ENCODE measurements around the gene VAV3.
"Not testable (repeated sequence)": the region's sequence is repeated elsewhere in the genome, so short reads cannot be mapped to it uniquely, and the experiment has no call there.

The VAV3 gene

GRCh38 chr1:107895403-107896191, 69.4 kb downstream of the VAV3 start:
- in situ Hi-C loops (cut with HindIII; ENCODE audit: low sequenced_read_pairs), result no loop called here

GRCh38 chr1:107894605-107895004, 70.4 kb downstream of the VAV3 start:
- in situ Hi-C loops (cut with HindIII; ENCODE audit: low sequenced_read_pairs), result no loop called here

GRCh38 chr1:107893350-107893749, 71.6 kb downstream of the VAV3 start:
- in situ Hi-C loops (cut with HindIII; ENCODE audit: low sequenced_read_pairs), result not testable (repeated sequence)

DNA sequence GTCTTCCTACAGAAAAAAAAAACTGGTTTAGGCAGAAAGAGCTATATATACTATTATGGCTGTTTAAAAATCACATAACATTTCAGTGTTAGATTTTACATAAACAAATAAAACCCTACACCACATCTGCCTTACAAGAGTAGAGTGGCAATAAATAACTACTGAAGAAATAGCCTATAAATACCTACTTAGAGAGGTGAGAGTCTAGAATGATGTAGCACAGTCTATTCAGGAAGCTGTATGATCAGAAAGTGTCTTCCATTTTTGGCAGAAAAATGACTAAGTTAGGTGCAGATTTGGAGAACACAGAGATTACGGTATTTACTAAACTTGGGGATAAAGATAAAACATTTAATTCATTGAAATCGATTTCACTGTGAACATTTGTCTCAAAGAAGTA, 75.5 kb downstream of the VAV3 start:
- in situ Hi-C loops (cut with HindIII; ENCODE audit: low sequenced_read_pairs), result no loop called here

DNA sequence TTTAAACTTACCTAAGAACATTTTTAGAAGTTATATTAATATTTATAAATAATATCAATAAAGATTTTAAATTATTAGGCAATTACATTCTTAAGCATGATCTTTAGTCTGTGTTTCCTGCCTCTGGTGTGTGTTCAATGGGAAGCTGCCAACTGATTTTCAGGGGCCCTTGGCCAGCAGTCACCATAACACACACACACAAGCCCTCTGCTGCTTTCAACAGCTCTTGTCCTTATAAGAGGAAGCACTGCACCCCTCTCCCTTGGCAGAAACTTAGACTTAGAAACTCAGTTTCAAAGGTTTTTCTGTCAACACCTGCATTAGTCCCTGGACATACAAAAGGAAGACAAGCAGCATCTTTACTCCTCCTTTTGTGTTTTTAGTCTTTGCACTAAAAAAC, 81.4 kb downstream of the VAV3 start:
- in situ Hi-C loops (cut with HindIII; ENCODE audit: low sequenced_read_pairs), result no loop called here

DNA sequence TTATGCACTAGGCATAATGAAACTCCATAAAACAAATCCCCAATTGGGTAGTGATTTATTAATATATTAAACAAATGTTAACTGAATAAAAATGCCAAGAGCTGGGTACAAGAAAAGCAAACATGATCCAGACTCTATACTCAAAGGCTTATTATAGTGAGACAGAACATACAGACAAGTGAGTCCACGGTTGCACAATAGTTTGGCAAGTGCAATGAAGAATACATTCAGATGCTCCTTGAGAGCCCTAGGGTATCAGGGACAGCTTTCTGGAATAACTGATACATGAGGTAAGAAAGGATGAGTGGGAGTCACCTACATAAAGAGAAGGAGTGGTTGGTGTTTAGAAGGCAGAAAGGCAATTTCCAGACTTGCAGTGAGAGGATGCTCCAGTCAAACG, 85.1 kb downstream of the VAV3 start:
- in situ Hi-C loops (cut with HindIII; ENCODE audit: low sequenced_read_pairs), result no loop called here

DNA sequence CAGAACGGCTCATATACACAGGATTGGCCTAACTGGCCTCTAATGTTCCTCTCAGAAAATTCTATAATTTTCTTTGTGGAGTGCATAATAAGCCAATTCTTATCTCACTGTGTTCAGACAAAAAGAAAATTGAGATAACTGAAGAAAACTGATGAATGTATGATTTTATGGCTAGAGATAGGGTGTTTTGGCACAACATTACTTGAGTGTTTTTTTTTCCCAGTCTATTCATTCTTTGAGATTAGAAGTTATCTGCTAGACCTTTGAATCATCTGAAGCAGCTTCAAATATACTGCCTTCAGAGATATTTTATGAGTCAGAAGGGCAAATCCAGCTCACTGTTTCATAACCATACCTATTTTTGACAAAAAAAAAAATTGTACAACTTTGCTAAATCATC, 85.6 kb downstream of the VAV3 start:
- in situ Hi-C loops (cut with HindIII; ENCODE audit: low sequenced_read_pairs), result no loop called here

DNA sequence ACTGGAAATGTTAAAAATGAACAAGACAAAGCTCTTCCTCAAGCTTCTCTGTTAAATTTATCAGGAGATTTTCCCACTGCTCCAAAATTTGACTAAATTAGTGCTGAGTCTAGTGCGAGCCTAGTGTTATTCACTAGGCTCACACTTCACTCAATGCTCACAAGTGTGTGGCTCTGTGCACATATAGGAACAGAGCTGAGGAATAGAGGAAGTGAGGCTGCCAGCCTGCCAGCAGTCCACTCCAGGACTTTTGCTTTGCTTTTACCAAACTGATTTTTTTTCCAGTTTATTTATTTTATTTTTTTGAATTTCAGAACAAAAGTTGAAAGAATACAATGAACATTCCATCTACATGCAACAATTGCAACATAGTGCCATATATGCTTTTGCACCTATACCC, 87.2 kb downstream of the VAV3 start:
- in situ Hi-C loops (cut with HindIII; ENCODE audit: low sequenced_read_pairs), result no loop called here

- in situ Hi-C loops (cut with HindIII; ENCODE audit: low sequenced_read_pairs), result no loop called here
Observed at GRCh38 chr1:107877092-107877491, 87.9 kb downstream of the VAV3 start.

DNA sequence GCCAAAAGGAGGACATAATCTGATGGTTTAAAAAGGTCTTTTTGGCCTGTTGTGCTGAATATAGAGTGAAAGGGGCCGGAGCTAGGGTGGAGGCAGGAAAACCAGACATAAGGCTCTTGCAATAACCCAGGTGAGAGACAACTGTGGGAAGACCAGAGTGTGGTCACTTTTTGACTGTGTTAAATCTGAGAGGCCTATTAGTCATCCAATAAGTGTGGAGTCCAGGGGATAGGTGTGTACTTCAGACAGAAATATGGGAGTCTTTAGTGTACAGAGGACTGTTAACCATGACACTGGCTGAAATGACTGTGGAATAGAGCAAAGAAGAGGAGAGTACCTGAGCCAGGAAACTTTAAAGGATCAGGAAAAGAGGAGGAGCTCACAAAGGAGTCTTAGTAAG, 89.3 kb downstream of the VAV3 start:
- in situ Hi-C loops (cut with HindIII; ENCODE audit: low sequenced_read_pairs), result no loop called here

DNA sequence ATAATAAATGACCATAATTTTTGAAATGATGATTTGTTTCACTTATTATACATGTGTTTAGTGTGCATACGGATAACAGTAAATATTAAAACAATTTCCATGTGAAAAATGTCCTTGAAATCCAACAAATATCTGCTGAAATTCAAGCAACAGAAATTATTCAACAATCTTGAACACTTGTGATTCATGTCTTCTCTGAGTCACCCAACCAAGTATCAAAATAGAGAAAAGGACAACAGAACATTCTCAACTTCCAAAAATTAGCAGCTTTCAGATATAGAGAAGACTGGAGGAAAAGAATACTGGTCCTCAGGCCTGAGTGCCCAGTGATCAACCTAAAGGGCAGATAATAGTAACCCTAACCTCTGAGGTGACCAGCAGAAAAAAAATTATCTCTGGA, 90.8 kb downstream of the VAV3 start:
- in situ Hi-C loops (cut with HindIII; ENCODE audit: low sequenced_read_pairs), result no loop called here

GRCh38 chr1:107871687-107872395, 93.1 kb downstream of the VAV3 start:
- in situ Hi-C loops (cut with HindIII; ENCODE audit: low sequenced_read_pairs), result no loop called here

DNA sequence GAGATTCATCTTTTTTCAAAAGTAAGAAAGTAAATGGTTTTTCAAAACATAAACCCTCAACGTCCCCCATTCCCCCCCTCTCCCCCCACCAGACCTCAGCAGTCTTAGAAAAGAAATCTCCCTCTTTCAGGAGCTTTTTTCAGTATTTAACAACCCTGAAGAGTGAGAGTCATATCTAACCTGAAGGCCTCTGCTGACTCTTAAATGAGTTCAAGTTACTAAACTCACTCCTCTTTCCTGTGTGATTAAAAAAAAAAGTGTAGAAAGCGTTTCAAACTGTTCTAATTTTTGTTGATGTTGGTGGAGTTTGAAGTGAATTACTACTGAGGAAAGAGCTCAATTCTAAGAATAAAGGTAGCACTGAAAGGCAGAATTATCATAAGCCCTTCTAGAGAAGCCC, 93.7 kb downstream of the VAV3 start:
- in situ Hi-C loops (cut with HindIII; ENCODE audit: low sequenced_read_pairs), result no loop called here

DNA sequence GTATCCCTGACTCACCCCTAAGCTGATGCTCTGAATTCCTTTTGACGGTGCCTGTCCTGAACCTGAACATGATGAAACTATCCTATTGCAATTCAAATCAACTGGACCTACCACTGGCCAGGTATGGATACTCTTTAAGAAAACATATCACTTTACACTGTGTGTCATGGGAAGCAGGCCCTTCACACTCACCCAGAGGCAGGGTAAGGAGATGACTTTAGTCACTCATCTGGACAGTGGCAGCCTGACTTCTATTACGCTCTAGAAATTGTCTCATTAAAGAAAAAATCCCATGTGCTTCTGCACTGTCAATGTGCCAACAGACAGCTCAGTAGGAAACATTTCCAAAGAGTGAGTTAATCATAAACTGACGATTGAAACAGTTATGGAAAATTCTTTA, 94.3 kb downstream of the VAV3 start:
- in situ Hi-C loops (cut with HindIII; ENCODE audit: low sequenced_read_pairs), result no loop called here

- in situ Hi-C loops (cut with HindIII; ENCODE audit: low sequenced_read_pairs), result no loop called here
Observed at GRCh38 chr1:107867897-107868296, 97.1 kb downstream of the VAV3 start.

- in situ Hi-C loops (cut with HindIII; ENCODE audit: low sequenced_read_pairs), result no loop called here
Observed at GRCh38 chr1:107867422-107867821, 97.6 kb downstream of the VAV3 start.

DNA sequence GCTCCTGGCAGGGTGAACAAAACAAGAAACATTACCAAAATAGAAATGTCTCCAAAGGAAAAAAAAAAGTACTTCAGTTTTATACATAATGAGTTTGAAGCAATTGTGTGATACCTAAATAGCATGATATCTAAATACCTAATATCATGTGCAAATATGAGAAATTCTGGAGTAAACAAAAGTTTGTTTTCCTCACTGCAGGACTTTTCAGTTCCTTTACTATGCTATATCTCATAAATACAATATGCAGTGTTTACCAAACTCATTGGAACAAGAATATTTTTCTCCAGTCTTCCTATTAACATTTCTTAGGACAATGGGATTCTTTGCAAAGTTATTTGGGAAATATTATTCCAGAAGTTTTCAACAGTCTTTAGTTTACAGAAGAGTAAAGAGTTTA, 98.1 kb downstream of the VAV3 start:
- in situ Hi-C loops (cut with HindIII; ENCODE audit: low sequenced_read_pairs), result no loop called here

- in situ Hi-C loops (cut with HindIII; ENCODE audit: low sequenced_read_pairs), result no loop called here
Observed at GRCh38 chr1:107865627-107866026, 99.4 kb downstream of the VAV3 start.

DNA sequence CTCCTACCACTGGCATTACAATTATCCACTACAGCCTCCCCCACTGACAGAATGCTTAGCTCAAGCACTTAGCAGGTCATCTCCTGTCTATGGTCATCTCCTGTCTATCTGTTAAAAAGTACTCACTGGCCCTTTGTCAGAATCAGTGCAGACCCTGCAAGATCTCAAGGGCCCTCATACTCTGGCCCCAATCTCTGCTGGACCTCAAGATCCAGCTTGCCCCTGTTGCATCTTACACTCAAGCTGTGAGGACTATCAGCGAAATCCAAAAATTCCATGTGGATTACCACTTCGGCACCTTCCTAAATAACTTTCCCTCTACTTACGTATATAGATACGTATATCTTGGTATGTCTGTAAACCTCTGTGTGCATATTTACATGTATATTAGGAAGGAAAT, 101.6 kb downstream of the VAV3 start:
- in situ Hi-C loops (cut with HindIII; ENCODE audit: low sequenced_read_pairs), result no loop called here

- in situ Hi-C loops (cut with HindIII; ENCODE audit: low sequenced_read_pairs), result no loop called here
Observed at GRCh38 chr1:107862064-107862463, 102.9 kb downstream of the VAV3 start.

GRCh38 chr1:107858323-107858722, 106.7 kb downstream of the VAV3 start:
- in situ Hi-C loops (cut with HindIII; ENCODE audit: low sequenced_read_pairs), result no loop called here

GRCh38 chr1:107851418-107851817, 113.6 kb downstream of the VAV3 start:
- in situ Hi-C loops (cut with HindIII; ENCODE audit: low sequenced_read_pairs), result no loop called here

All from DLD1 (cell line).